Activated T-helper 2 cell treated with anti-CD3 and anti-CD28 coated beads, Interferon-gamma antibody, Interleukin-2, Interleukin-4, amounts not matched to agents 10 μg/mL and 5 μg/mL and 100 μg/mL, durations not matched to agents 14 hours and 24 hours and 36 hours (primary cell): Measurements from ENCODE around the gene SETBP1. TPM values are rescaled to one million over a fixed set of nuclear protein-coding genes. Genes with fewer than 3 reads are reported as not detected.

Experiments
- DNase-seq: peaks from one replicate; pipeline ENCODE4 v3.0.0; 2021; ENCODE audit warnings: low spot score
- H3K27ac Mint-ChIP-seq: one replicate; pipeline ENCODE4 v1.8.0; 2021; ENCODE audit warnings: mixed read lengths
- H3K27me3 Mint-ChIP-seq: one replicate; pipeline ENCODE4 v1.8.0; 2021; ENCODE audit warnings: low read depth, mixed read lengths
- H3K36me3 Mint-ChIP-seq: one replicate; pipeline ENCODE4 v1.8.0; 2021; ENCODE audit warnings: low read depth, mixed read lengths
- H3K4me1 Mint-ChIP-seq: one replicate; pipeline ENCODE4 v1.8.0; 2021; ENCODE audit warnings: low read depth, mixed read lengths
- H3K4me3 Mint-ChIP-seq: one replicate; pipeline ENCODE4 v1.8.0; 2021; ENCODE audit warnings: low read depth, mild to moderate bottlenecking, moderate library complexity, mixed read lengths
- H3K9me3 Mint-ChIP-seq: one replicate; pipeline ENCODE4 v1.8.0; 2021; ENCODE audit warnings: mixed read lengths
- intact Hi-C: fragments of 100-400 bp; cut with micrococcal nuclease; formaldehyde crosslinking; loops from one replicate; pipeline ENCODE4 v1.15.1; 2023
- total RNA-seq: library from RNA; stranded (reverse); gene quantifications from 2 replicates; pipeline ENCODE4 v1.2.3, GENCODE V29; 2022

Gene SETBP1
- total RNA-seq, 1 donor from 2014 or later = 27.4 TPM

- no peak for DNase-seq
- intact Hi-C loops = no loop called here
- no peak overlapping the region for H3K4me3 Mint-ChIP-seq
Measured at GRCh38 chr18:45008694-45009413, 328.2 kb downstream of the SETBP1 start.

GRCh38 chr18:45009756-45010155 lies 329.1 kb downstream of the SETBP1 start:
- no peaks in the 10 kb centered on the region for H3K9me3 Mint-ChIP-seq
- H3K4me1 Mint-ChIP-seq = peaks cover 15% of the 10 kb centered on the region
- intact Hi-C loops = no loop called here
- no peaks in the 10 kb centered on the region for H3K36me3 Mint-ChIP-seq
- H3K27ac Mint-ChIP-seq = no peak overlapping the region
- no peak overlapping the region for H3K4me3 Mint-ChIP-seq
- no peaks in the 10 kb centered on the region for H3K27me3 Mint-ChIP-seq
- no peak for DNase-seq

More at GRCh38 chr18:45008694-45009413, 328.2 kb downstream of the SETBP1 start:
- no peak overlapping the region for H3K27ac Mint-ChIP-seq
- no peaks in the 10 kb centered on the region for H3K36me3 Mint-ChIP-seq
- H3K9me3 Mint-ChIP-seq = no peaks in the 10 kb centered on the region
- H3K27me3 Mint-ChIP-seq = no peaks in the 10 kb centered on the region
- peaks cover 15% of the 10 kb centered on the region for H3K4me1 Mint-ChIP-seq

GRCh38 chr18:45012286-45012685 lies 331.6 kb downstream of the SETBP1 start:
- Mint-ChIP-seq H3K4me1 (peaks cover 15% of the 10 kb centered on the region), H3K9me3 (no peaks in the 10 kb centered on the region), H3K4me3 (no peak overlapping the region), H3K27ac (no peak overlapping the region), H3K27me3 (no peaks in the 10 kb centered on the region), H3K36me3 (no peaks in the 10 kb centered on the region)
- intact Hi-C loops = no loop called here
- DNase-seq = no peak

GRCh38 chr18:45014047-45014501 lies 333.4 kb downstream of the SETBP1 start:
- no peaks in the 10 kb centered on the region for H3K36me3 Mint-ChIP-seq
- peaks cover 11% of the 10 kb centered on the region for H3K4me1 Mint-ChIP-seq
- intact Hi-C loops = no loop called here
- DNase-seq = no peak
- no peaks in the 10 kb centered on the region for H3K27me3 Mint-ChIP-seq
- no peaks in the 10 kb centered on the region for H3K9me3 Mint-ChIP-seq
- no peak overlapping the region for H3K27ac Mint-ChIP-seq
- H3K4me3 Mint-ChIP-seq = no peak overlapping the region

GRCh38 chr18:45015788-45016128 lies 335.1 kb downstream of the SETBP1 start:
- Mint-ChIP-seq H3K27ac (no peak overlapping the region), H3K4me1 (no peaks in the 10 kb centered on the region), H3K4me3 (no peak overlapping the region), H3K9me3 (no peaks in the 10 kb centered on the region), H3K36me3 (no peaks in the 10 kb centered on the region), H3K27me3 (no peaks in the 10 kb centered on the region)
- DNase-seq = no peak
- intact Hi-C loops = no loop called here

GRCh38 chr18:45019469-45019868 lies 338.8 kb downstream of the SETBP1 start:
- Mint-ChIP-seq H3K36me3 (no peaks in the 10 kb centered on the region), H3K4me3 (no peak overlapping the region), H3K9me3 (no peaks in the 10 kb centered on the region), H3K27me3 (no peaks in the 10 kb centered on the region), H3K4me1 (no peaks in the 10 kb centered on the region), H3K27ac (no peak overlapping the region)
- DNase-seq = no peak
- intact Hi-C loops = no loop called here

- Mint-ChIP-seq H3K9me3 (no peaks in the 10 kb centered on the region), H3K4me3 (no peak overlapping the region), H3K27me3 (no peaks in the 10 kb centered on the region), H3K27ac (no peak overlapping the region), H3K36me3 (no peaks in the 10 kb centered on the region), H3K4me1 (no peaks in the 10 kb centered on the region)
- no peak for DNase-seq
- intact Hi-C loops = no loop called here
Measured at GRCh38 chr18:45023519-45023918, 342.8 kb downstream of the SETBP1 start.

GRCh38 chr18:45024357-45025088 lies 343.8 kb downstream of the SETBP1 start:
- H3K4me3 Mint-ChIP-seq = no peak overlapping the region
- H3K36me3 Mint-ChIP-seq = no peaks in the 10 kb centered on the region
- H3K9me3 Mint-ChIP-seq = no peaks in the 10 kb centered on the region
- H3K4me1 Mint-ChIP-seq = no peaks in the 10 kb centered on the region
- intact Hi-C loops = no loop called here
- no peak for DNase-seq
- H3K27ac Mint-ChIP-seq = no peak overlapping the region
- no peaks in the 10 kb centered on the region for H3K27me3 Mint-ChIP-seq

- H3K4me1 Mint-ChIP-seq = no peaks in the 10 kb centered on the region
- intact Hi-C loops = no loop called here
- H3K4me3 Mint-ChIP-seq = no peak overlapping the region
- no peaks in the 10 kb centered on the region for H3K36me3 Mint-ChIP-seq
- H3K9me3 Mint-ChIP-seq = no peaks in the 10 kb centered on the region
- no peaks in the 10 kb centered on the region for H3K27me3 Mint-ChIP-seq
- DNase-seq = no peak
- no peak overlapping the region for H3K27ac Mint-ChIP-seq
Measured at GRCh38 chr18:45025089-45025450, 344.4 kb downstream of the SETBP1 start.

GRCh38 chr18:45026162-45026561 lies 345.5 kb downstream of the SETBP1 start:
- Mint-ChIP-seq H3K36me3 (no peaks in the 10 kb centered on the region), H3K9me3 (no peaks in the 10 kb centered on the region), H3K27ac (no peak overlapping the region), H3K27me3 (no peaks in the 10 kb centered on the region), H3K4me1 (no peaks in the 10 kb centered on the region), H3K4me3 (no peak overlapping the region)
- intact Hi-C loops = no loop called here
- no peak for DNase-seq

GRCh38 chr18:45034179-45034578 lies 353.5 kb downstream of the SETBP1 start:
- no peak overlapping the region for H3K4me3 Mint-ChIP-seq
- no peaks in the 10 kb centered on the region for H3K4me1 Mint-ChIP-seq
- H3K27ac Mint-ChIP-seq = no peak overlapping the region
- no peaks in the 10 kb centered on the region for H3K9me3 Mint-ChIP-seq
- no peaks in the 10 kb centered on the region for H3K36me3 Mint-ChIP-seq
- intact Hi-C loops = no loop called here
- no peak for DNase-seq
- no peaks in the 10 kb centered on the region for H3K27me3 Mint-ChIP-seq

GRCh38 chr18:45037618-45038017 lies 356.9 kb downstream of the SETBP1 start:
- DNase-seq = no peak
- Mint-ChIP-seq H3K9me3 (no peaks in the 10 kb centered on the region), H3K27me3 (no peaks in the 10 kb centered on the region), H3K4me1 (no peaks in the 10 kb centered on the region), H3K27ac (no peak overlapping the region), H3K4me3 (no peak overlapping the region), H3K36me3 (no peaks in the 10 kb centered on the region)
- intact Hi-C loops = no loop called here

- Mint-ChIP-seq H3K4me1 (no peaks in the 10 kb centered on the region), H3K27me3 (no peaks in the 10 kb centered on the region), H3K9me3 (no peaks in the 10 kb centered on the region), H3K27ac (no peak overlapping the region), H3K36me3 (no peaks in the 10 kb centered on the region), H3K4me3 (no peak overlapping the region)
- intact Hi-C loops = no loop called here
- no peak for DNase-seq
Measured at GRCh38 chr18:45039376-45039775, 358.7 kb downstream of the SETBP1 start.
